Duodenal mucosa (tissue), 2 donors: ENCODE data around the gene PLXNC1.

Experiments
- H3K27ac ChIP-seq: one replicate; pipeline ENCODE4 v1.7.0; 2013; ENCODE audit warnings: low read depth, low read length
- H3K27me3 ChIP-seq, 2 donors: one replicate each; pipeline ENCODE4 v1.7.0; 2013; ENCODE audit warnings: low read length in 2 of 2, control low read depth in 1 of 2; ENCODE audit not compliant: insufficient read depth in 2 of 2, control insufficient read depth in 1 of 2
- H3K36me3 ChIP-seq, 2 donors: one replicate each; pipeline ENCODE4 v1.7.0; 2013; ENCODE audit warnings: low read length in 2 of 2, control low read depth in 1 of 2; ENCODE audit not compliant: insufficient read depth in 2 of 2, control insufficient read depth in 1 of 2
- H3K4me1 ChIP-seq, 2 donors: one replicate each; pipeline ENCODE4 v1.7.0; 2013; ENCODE audit warnings: low read length in 2 of 2, control low read depth in 1 of 2; ENCODE audit not compliant: insufficient read depth in 2 of 2, control insufficient read depth in 1 of 2
- H3K4me3 ChIP-seq, 2 donors: one replicate each; pipeline ENCODE4 v1.7.0; 2013; ENCODE audit warnings: low read length in 2 of 2, low read depth in 1 of 2
- H3K9ac ChIP-seq, 2 donors: one replicate each; pipeline ENCODE4 v1.7.0; 2013; ENCODE audit warnings: low read length in 2 of 2, low read depth in 1 of 2
- H3K9me3 ChIP-seq, 2 donors: one replicate each; pipeline ENCODE4 v1.7.0; 2013; ENCODE audit warnings: low read length in 2 of 2, control low read depth in 1 of 2; ENCODE audit not compliant: control insufficient read depth in 1 of 2

The PLXNC1 gene

GRCh38 chr12:94175763-94176668 lies 27.6 kb downstream of the PLXNC1 start:
- Histone ChIP-seq H3K27ac (no peak overlapping the region), H3K9me3 (peaks cover 2 to 11% of the 10 kb centered on the region in 2 donors), H3K9ac (no peak overlapping the region), H3K27me3 (no peaks in the 10 kb centered on the region), H3K4me3 (no peak overlapping the region), H3K4me1 (peaks cover 17 to 18% of the 10 kb centered on the region in 2 donors), H3K36me3 (no peaks in the 10 kb centered on the region)

DNA sequence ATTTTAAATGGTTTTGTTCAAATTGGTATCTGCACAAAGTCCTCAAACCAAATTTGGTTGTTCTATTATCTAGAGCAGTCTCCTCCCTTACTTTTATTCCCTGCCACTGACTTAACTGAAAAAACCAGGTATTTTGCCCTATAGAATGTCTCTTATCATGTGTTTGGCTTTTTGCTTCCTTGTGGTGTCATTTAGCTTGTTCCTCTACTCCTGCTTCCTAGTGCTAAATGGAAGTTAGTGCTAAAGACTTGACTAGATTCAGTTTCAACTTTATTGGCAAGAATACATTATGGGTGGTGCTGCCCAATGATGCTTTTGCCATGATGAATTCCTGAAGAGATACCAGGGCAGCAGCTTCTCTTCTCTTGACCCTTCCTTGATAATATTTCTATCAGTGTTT lies 29.7 kb downstream of the PLXNC1 start:
- peaks cover 13 to 17% of the 10 kb centered on the region in 2 donors for H3K4me1 ChIP-seq
- no peak overlapping the region for H3K4me3 ChIP-seq
- no peak overlapping the region for H3K27ac ChIP-seq
- no peaks in the 10 kb centered on the region for H3K36me3 ChIP-seq
- H3K9ac ChIP-seq: no peak overlapping the region
- no peaks in the 10 kb centered on the region for H3K27me3 ChIP-seq
- H3K9me3 ChIP-seq: peaks cover 2 to 11% of the 10 kb centered on the region in 2 donors

- H3K9me3 ChIP-seq: peaks cover 2 to 11% of the 10 kb centered on the region in 2 donors
- no peaks in the 10 kb centered on the region for H3K27me3 ChIP-seq
- no peak overlapping the region for H3K9ac ChIP-seq
- no peaks in the 10 kb centered on the region for H3K36me3 ChIP-seq
- H3K4me1 ChIP-seq: peaks cover 17 to 18% of the 10 kb centered on the region in 2 donors
- no peak overlapping the region for H3K4me3 ChIP-seq
- no peak overlapping the region for H3K27ac ChIP-seq
Observed at GRCh38 chr12:94178882-94179281, 30.5 kb downstream of the PLXNC1 start.

- Histone ChIP-seq H3K4me1 (peaks cover 16 to 18% of the 10 kb centered on the region in 2 donors), H3K27ac (no peak overlapping the region), H3K4me3 (no peak overlapping the region), H3K36me3 (no peaks in the 10 kb centered on the region), H3K9ac (no peak overlapping the region), H3K9me3 (peaks cover 2 to 11% of the 10 kb centered on the region in 2 donors), H3K27me3 (no peaks in the 10 kb centered on the region)
Observed at GRCh38 chr12:94179723-94180122, 31.3 kb downstream of the PLXNC1 start.

- H3K27me3 ChIP-seq: no peaks in the 10 kb centered on the region
- H3K4me1 ChIP-seq: peaks cover 9 to 19% of the 10 kb centered on the region in 2 donors
- peaks cover 2 to 11% of the 10 kb centered on the region in 2 donors for H3K9me3 ChIP-seq
- H3K36me3 ChIP-seq: no peaks in the 10 kb centered on the region
- no peak overlapping the region for H3K9ac ChIP-seq
- H3K4me3 ChIP-seq: no peak overlapping the region
- no peak overlapping the region for H3K27ac ChIP-seq
Observed at GRCh38 chr12:94180558-94181296, 32.4 kb downstream of the PLXNC1 start.

- peak overlapping the region in 1 of 2 donors; percentile 31 for H3K4me3 ChIP-seq
- H3K36me3 ChIP-seq: no peaks in the 10 kb centered on the region
- no peaks in the 10 kb centered on the region for H3K27me3 ChIP-seq
- H3K4me1 ChIP-seq: peaks cover 9 to 18% of the 10 kb centered on the region in 2 donors
- no peak overlapping the region for H3K27ac ChIP-seq
- H3K9ac ChIP-seq: no peak overlapping the region
- peaks cover 2 to 3% of the 10 kb centered on the region in 2 donors for H3K9me3 ChIP-seq
Observed at GRCh38 chr12:94182986-94183707, 34.8 kb downstream of the PLXNC1 start.

DNA sequence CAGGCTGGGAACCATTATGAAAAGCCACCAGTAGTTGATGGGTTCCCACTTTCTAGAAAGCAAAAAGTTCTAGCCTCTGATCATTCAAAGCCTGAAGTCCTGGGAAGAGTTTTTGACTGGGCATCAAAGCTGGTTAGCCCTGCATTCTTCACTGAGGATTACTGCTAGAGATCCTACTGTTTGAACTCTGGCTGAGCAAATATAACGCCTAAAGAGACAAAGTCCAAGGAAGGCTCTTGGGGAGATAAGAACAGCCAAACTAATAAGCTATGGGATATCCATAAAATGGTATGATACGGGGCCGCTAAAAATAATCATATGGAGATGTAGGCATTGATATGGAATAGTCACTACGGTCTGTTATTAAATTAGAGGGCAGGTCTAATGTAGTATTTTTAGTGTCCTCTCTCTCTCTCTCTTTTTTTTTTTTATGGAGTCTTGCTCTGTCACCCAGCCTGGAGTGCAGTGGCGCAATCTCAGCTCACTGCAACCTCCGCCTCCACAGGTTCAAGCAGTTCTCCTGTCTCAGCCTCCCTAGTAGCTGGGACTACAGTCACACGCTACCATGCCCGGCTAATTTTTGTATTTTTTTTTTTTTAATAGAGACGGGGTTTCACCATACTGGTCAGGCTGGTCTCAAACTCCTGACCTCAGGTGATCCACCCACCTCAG lies 35.5 kb downstream of the PLXNC1 start:
- H3K27me3 ChIP-seq: no peaks in the 10 kb centered on the region
- no peak overlapping the region for H3K27ac ChIP-seq
- H3K4me1 ChIP-seq: peaks cover 9 to 18% of the 10 kb centered on the region in 2 donors
- no peaks in the 10 kb centered on the region for H3K9me3 ChIP-seq
- H3K36me3 ChIP-seq: no peaks in the 10 kb centered on the region
- H3K4me3 ChIP-seq: peak overlapping the region in 1 of 2 donors; percentile 31
- no peak overlapping the region for H3K9ac ChIP-seq

DNA sequence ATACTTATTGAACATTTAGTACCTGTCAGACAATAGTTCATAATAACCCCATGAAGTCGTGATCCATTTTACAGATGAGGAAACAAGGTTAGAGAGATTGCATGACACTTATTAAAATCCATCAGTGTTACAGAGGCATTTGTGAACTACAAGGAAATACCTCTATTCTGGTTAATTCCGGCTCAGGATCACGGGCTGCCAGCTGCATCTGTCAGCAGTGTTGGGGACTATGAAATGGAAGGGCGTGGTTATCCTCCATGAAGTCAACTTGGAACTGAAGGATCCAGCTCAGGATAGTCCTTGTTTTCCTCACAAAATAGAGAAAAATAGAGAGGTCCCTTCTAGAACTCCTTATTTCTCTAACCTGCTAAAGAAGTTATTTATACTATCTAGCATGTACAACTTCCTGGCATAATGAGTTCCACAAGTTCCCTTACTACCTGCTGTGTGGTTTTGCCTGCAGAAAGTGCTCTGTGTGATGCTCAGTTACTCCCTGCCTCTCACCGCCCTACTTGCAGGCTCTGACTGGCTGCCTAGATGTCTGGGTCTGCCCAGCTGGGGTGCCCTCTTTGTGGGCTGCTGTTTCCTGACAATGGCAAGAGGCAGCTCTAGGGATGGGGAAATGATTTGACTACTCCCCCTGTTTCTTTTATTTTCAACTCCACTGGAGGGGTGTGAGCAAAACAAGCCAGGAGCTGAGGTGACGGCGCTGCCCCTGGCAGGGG lies 36.8 kb downstream of the PLXNC1 start:
- Histone ChIP-seq H3K27ac (no peak overlapping the region), H3K4me3 (no peak overlapping the region), H3K27me3 (no peaks in the 10 kb centered on the region), H3K9me3 (no peaks in the 10 kb centered on the region), H3K4me1 (peaks cover 9 to 18% of the 10 kb centered on the region in 2 donors), H3K9ac (no peak overlapping the region), H3K36me3 (no peaks in the 10 kb centered on the region)

- Histone ChIP-seq H3K9ac (no peak overlapping the region), H3K4me3 (no peak overlapping the region), H3K36me3 (no peaks in the 10 kb centered on the region), H3K9me3 (no peaks in the 10 kb centered on the region), H3K27ac (no peak overlapping the region), H3K27me3 (no peaks in the 10 kb centered on the region), H3K4me1 (peaks cover 9 to 18% of the 10 kb centered on the region in 2 donors)
Observed at GRCh38 chr12:94185801-94186200, 37.4 kb downstream of the PLXNC1 start.
